HG03196 (cell line): ENCODE measurements around the gene SMIM14.
"Not testable (repeated sequence)": the region's sequence is repeated elsewhere in the genome, so short reads cannot be mapped to it uniquely, and the experiment has no call there.

Source experiments
- ATAC-seq: cut with Tn5 transposase; IDR thresholded peaks from one replicate; pipeline ENCODE4 v1.9.1; 2021; ENCODE audit not compliant: unreplicated experiment

The SMIM14 gene

GRCh38 chr4:39638354-39639239 is at the start of gene SMIM14:
Gene SMIM14 (minus strand): TSS chr4:39638865. CDS start chr4:39605145, 33,720 bp downstream.
- ATAC-seq: peak; percentile 71

- ATAC-seq: no peak
Measured at GRCh38 chr4:39687014-39687413, 48.3 kb upstream of the SMIM14 start.

GRCh38 chr4:39685990-39686389 is 47.3 kb upstream of the SMIM14 start:
- no peak for ATAC-seq

GRCh38 chr4:39682138-39682537 is 43.5 kb upstream of the SMIM14 start:
- no peak for ATAC-seq

- not testable (repeated sequence) for ATAC-seq
Measured at GRCh38 chr4:39681003-39681402, 42.3 kb upstream of the SMIM14 start.

- not testable (repeated sequence) for ATAC-seq
Measured at GRCh38 chr4:39675681-39676080, 37.0 kb upstream of the SMIM14 start.

GRCh38 chr4:39670296-39670695 is 31.6 kb upstream of the SMIM14 start:
- ATAC-seq: not testable (repeated sequence)

GRCh38 chr4:39668887-39669286 is 30.2 kb upstream of the SMIM14 start:
- ATAC-seq: no peak

- ATAC-seq: no peak
Measured at GRCh38 chr4:39667706-39668105, 29.0 kb upstream of the SMIM14 start.

GRCh38 chr4:39664828-39665731 is 26.4 kb upstream of the SMIM14 start:
- no peak for ATAC-seq

GRCh38 chr4:39662683-39663082 is 24.0 kb upstream of the SMIM14 start:
- ATAC-seq: no peak

GRCh38 chr4:39660757-39661156 is 22.1 kb upstream of the SMIM14 start:
- no peak for ATAC-seq

GRCh38 chr4:39660045-39660444 is 21.4 kb upstream of the SMIM14 start:
- ATAC-seq: no peak

GRCh38 chr4:39658756-39659155 is 20.1 kb upstream of the SMIM14 start:
- ATAC-seq: no peak

- peak; percentile 85 for ATAC-seq
Measured at GRCh38 chr4:39657465-39657864, 18.8 kb upstream of the SMIM14 start.

- not testable (repeated sequence) for ATAC-seq
Measured at GRCh38 chr4:39656638-39657037, 18.0 kb upstream of the SMIM14 start.

GRCh38 chr4:39655876-39656275 is 17.2 kb upstream of the SMIM14 start:
- no peak for ATAC-seq

- ATAC-seq: no peak
Measured at GRCh38 chr4:39655211-39655610, 16.5 kb upstream of the SMIM14 start.

GRCh38 chr4:39651586-39651985 is 12.9 kb upstream of the SMIM14 start:
- not testable (repeated sequence) for ATAC-seq

- no peak for ATAC-seq
Measured at GRCh38 chr4:39649639-39650265, 11.1 kb upstream of the SMIM14 start.
